AG08395 (cell line): ENCODE results near the gene SHROOM3.

Experiments
- DNase-seq: peaks from one replicate; pipeline ENCODE4 v3.0.0; 2012; ENCODE audit warnings: mixed read lengths, low spot score

The SHROOM3 gene

DNA sequence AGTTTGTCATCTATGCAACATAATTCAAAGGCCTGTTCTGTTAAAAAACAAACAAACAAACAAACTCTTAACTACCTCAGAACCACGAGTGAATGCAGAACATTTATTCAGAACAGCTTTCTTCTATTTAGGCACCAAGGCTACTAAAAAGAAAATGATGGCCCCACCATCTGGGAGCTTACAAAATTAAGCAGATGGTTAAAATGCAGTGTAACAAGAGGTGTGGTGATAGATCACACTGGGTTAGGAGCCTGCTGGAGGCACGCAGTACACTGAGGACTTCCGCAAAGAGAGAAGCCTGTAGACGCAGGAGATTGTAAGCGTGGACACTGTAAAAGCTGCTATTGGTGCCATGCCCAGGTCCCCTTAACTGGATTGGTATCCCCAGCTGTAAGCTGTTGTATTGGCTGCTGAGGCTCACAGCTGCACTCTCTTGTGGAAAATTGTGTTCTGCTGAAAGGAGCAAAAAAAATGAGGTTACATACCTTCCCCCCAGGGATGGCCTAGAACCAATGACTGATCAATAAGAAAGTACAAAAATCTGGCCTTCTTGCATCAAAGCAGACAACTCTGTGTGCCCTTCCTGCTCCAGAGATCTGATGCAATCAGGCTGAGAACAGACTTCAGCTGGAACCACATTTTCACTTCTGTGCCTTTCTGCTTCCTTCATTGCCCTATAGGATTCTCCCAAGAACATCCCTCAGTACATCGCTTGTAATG is 60.0 kb downstream of the SHROOM3 start:
- DNase-seq, result no peak

DNA sequence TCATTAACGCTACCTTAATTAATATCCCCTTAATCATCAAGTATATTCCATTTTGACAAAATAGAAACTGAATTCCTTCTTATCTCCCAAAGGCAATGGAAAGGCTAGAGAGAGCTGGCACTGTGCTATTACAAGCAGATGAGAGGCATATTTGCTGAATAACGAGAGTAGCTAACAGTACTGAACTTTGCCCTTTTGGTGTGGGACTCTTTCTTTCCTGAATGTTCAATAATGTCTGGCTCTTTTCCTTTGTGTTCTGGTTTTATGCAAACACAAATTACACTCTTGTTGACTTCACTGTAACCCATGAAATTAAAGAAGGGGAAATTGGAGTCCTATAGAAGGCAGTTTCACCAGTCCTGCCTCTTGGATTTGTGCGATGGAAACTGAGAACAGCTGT is 63.5 kb downstream of the SHROOM3 start:
- DNase-seq, result no peak

DNA sequence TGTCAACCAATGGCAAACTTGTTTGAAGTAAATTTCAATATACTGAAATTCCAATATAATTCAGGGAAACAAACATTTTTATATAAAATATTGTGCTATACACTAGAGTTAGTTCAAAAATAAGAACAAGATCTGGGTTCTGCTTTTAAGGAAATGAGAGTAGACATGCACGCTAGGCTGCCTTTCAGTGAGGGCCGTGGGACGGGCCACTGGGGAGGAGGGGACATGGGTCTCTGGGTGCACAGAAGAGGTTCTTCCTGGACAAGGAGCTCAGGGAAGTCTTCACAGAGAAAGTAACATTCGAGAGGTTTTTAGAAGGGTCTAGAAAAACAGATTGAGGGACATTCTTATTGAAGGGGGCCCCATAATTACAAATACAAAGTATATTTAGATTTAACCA is 64.4 kb downstream of the SHROOM3 start:
- no peak for DNase-seq

- DNase-seq, result no peak
These were observed 67.9 kb downstream of the SHROOM3 start for GRCh38 chr4:76502886-76503285.

GRCh38 chr4:76504613-76505465 is 69.8 kb downstream of the SHROOM3 start:
- peak; percentile 66 for DNase-seq

GRCh38 chr4:76511947-76512346 is 76.9 kb downstream of the SHROOM3 start:
- DNase-seq, result no peak

DNA sequence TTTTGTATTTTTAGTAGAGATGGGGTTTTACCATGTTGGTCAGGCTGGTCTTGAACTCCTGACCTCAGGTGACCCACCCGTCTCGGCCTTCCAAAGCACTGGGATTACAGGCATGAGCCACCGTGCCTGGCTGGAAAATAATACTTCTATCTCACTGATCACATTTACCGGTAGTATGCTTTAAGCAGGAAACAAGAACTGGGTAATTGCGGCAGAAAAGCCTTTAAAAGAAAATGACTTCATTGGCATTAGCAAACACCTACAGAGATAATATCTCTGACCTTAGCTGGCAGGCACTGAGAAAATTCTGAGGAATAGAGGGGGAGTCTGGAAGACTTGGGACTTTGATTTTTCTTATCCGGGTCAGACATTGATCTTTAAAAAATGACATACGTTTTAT is 78.5 kb downstream of the SHROOM3 start:
- DNase-seq, result no peak

DNA sequence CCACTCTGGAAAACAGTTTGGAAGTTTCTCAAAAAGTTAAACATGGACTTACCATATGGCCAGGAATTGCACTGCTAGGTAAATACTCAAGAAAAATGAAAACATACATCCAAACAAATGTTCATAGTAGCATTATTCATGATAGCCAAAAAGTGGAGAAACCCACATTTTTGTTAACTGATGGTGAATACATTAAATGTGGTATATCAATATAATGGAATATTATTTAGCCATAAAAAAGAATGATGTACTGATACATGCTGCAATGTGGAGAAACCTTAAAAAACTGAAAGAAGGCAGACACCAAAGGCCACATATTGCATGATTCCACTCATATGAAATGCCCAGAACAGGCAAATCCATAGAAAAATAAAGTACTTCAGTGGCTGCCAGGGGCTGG is 79.1 kb downstream of the SHROOM3 start:
- DNase-seq, result no peak

GRCh38 chr4:76515975-76516843 is 81.2 kb downstream of the SHROOM3 start:
- DNase-seq, result no peak

GRCh38 chr4:76518241-76518640 is 83.2 kb downstream of the SHROOM3 start:
- DNase-seq, result no peak

- no peak for DNase-seq
These were observed 88.6 kb downstream of the SHROOM3 start for GRCh38 chr4:76523593-76523992.

DNA sequence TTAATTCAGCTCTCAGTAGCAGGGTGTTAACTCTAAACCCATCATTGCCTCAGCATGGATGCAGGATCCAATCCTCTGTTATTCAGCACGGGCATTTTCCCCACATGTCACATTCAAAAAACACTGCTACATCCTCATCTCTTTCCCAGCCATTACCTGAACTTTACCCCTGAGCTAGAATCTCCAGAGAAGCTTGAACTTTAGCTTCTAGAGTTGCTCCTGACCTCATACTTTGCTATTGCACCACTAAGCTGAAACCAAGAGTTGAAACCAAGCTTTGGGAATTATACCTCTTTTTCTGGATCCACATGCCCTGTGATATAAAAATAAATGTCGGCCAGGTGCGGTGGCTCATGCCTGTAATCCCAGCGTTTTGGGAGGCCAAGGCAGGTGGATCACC is 90.7 kb downstream of the SHROOM3 start:
- DNase-seq, result no peak

- DNase-seq, result no peak
These were observed 91.6 kb downstream of the SHROOM3 start for GRCh38 chr4:76526585-76526990.

DNA sequence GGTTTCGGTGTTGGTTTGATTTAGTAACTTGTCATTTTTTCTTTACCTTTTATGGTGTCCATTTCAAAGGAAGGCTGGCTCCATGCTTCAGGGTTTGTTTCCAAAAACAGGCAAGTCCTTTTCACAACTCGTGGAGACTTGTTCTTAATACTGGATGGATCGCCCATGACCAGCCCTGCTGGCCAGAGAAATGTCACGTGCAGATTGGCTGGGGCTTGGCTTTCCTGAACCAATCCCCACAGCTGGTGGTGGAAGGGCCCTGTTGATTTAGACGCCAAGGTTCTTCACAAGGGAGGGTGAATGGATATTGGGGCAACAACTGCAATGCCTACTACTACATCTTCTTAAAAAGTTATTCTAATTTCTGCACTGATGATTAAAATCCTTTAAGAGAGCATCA is 92.6 kb downstream of the SHROOM3 start:
- DNase-seq, result no peak

GRCh38 chr4:76531597-76531996 is 96.6 kb downstream of the SHROOM3 start:
- no peak for DNase-seq

- no peak for DNase-seq
These were observed 97.8 kb downstream of the SHROOM3 start for GRCh38 chr4:76532805-76533204.

DNA sequence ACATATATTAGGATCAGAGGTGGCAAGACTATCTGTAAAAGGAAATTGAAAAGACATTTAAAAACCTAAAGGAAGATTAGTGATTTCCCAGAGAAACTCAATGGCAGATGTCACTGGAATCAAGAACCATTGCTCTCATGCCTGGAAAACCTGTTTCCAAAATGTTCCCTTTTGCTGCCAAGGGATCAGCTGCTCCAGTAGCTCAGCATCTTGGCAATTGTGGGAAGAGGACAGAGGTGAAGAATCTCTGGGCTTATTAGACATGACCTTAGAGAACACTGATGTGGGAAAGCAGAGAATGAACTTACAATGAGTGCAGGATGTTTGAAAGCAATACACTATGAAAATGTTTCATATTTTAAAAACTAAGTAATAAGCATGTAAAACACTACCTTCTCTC is 98.3 kb downstream of the SHROOM3 start:
- no peak for DNase-seq

DNA sequence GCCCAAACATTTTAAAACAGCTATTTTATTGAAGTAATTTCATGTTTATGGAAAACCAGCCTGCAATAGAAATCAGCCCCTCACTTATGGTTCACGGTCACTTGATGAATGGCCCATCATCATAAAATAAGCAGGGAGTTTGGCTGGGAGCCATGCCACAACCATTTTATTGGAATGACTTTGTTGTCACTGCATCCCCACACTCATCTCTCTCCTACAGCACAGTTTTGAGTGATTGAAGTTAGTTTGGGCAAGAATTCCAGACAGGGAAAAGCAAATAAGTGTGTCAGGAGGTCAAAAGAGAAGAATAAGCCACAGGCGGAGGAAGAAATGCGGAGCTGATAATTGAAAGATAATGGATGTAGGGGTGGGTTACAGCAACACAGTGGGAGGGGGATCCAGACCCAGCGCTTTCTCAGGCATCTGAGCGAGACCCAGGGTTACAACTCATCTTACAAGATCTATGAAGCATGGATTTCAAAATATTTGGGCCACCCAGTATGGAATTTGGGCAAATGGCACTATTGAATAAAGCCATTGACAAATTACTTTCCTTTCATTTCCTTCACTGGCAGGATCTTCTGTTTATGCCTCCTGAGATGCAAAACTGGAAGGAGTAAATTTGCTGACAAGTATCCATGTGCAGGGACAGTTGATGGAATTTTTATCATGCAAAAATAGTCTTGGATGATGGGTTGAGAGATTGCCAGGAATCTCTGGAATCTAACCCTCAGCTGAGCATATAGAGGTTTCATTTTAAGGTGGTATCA is 100.8 kb downstream of the SHROOM3 start:
- peak; percentile 48 for DNase-seq

DNA sequence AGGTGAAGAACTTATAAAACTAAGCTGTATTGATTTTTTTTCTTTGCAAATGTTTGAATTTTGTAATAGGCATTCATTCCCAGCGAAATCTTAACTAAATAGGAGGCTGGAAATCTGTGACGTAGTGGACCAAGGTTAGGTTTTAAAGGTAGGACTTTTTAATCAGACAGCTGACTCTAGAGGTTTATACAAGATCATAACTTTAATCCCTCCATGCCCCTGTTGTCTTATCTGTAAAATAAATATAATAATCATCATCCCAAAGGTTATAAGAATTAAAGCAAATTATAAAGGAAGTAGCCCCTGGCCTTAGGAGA is 101.3 kb downstream of the SHROOM3 start:
- no peak for DNase-seq

- no peak for DNase-seq
These were observed 103.3 kb downstream of the SHROOM3 start for GRCh38 chr4:76538296-76538695.

GRCh38 chr4:76539979-76540378 is 105.0 kb downstream of the SHROOM3 start:
- peak; percentile 60 for DNase-seq

DNA sequence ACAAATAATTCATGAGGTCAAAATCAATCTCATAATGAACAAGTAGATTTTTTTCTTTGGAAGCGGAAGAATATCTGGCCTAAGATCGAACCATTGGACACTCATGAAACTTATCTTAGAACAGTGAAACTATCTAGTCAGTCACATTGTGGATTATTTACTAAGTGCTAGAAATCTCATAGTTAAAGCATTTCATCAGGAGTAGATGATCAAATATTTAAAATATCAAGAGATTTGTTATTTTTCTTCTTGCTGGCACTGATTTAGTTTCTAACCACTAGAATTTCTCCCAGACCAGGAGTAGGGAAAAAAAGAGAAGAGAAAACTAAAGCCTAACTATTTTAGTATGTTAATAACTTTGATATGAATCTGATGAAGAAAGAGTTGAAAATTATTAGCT is 105.5 kb downstream of the SHROOM3 start:
- no peak for DNase-seq
